Stomach (tissue), 4 donors: ENCODE results near the gene MYO10.

Experiments
- EP300 ChIP-seq: sonication (generic); formaldehyde crosslinking; IDR thresholded peaks from one replicate; pipeline ENCODE4 v1.6.1; 2017; ENCODE audit warnings: antibody characterized with exemption
- POLR2AphosphoS5 ChIP-seq, 3 donors: sonication (generic); formaldehyde crosslinking; IDR thresholded peaks; one replicate each; pipeline ENCODE4 v1.6.1; 2016; ENCODE audit warnings: antibody characterized with exemption in 3 of 3
- TF ChIP-seq, protein P1 (sequence below), 7 experiments: fragments of 450-650 bp in 4 of 7; fragments of 200-600 bp in 3 of 7; sonication (generic) in 3 of 7; IDR thresholded peaks; one replicate each; pipeline ENCODE4 v1.5.1; 2016 to 2019; ENCODE audit warnings: antibody characterized with exemption in 7 of 7, control low read depth in 2 of 7, mild to moderate bottlenecking in 1 of 7

DNA sequence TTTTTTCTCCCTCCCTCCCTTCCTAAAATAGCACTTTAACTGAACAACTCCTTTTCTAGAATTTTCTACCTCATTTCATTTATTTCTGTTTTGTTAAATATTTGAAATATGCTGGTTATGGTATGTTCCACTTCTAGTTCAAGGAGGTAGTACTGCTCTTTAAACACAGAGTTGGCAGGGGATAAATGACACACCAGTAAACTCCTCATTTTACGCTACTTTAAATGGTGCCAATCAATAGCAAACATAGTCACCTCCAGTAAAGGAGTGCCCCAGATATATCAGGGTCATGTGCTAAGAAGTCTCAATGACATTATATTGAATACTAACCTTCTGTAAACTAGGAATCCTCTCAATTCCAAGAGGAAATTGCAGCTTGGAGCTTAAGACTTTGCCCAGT, 56.9 kb downstream of the MYO10 start:
- TF ChIP-seq, protein P1, sequence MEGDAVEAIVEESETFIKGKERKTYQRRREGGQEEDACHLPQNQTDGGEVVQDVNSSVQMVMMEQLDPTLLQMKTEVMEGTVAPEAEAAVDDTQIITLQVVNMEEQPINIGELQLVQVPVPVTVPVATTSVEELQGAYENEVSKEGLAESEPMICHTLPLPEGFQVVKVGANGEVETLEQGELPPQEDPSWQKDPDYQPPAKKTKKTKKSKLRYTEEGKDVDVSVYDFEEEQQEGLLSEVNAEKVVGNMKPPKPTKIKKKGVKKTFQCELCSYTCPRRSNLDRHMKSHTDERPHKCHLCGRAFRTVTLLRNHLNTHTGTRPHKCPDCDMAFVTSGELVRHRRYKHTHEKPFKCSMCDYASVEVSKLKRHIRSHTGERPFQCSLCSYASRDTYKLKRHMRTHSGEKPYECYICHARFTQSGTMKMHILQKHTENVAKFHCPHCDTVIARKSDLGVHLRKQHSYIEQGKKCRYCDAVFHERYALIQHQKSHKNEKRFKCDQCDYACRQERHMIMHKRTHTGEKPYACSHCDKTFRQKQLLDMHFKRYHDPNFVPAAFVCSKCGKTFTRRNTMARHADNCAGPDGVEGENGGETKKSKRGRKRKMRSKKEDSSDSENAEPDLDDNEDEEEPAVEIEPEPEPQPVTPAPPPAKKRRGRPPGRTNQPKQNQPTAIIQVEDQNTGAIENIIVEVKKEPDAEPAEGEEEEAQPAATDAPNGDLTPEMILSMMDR (IDR thresholded peaks at IDR 0.05): no peak
- TF ChIP-seq POLR2AphosphoS5 (IDR thresholded peaks at IDR 0.05) (no peak), EP300 (no peak)
